ENCODE data around the gene CFTR. TPM values are rescaled to one million over a fixed set of nuclear protein-coding genes. Genes with fewer than 3 reads are reported as not detected.

The CFTR gene
- total and polyA plus RNA-seq, 9 of the 15 experiments (the other 6 are each of a cell fraction or from before 2014, with no cell fraction given), result 0.20 TPM; not detected in 8

- FAIRE-seq (no peak), DNase-seq (ENCODE audit: extremely low read depth in 1 of 4, low spot score in 3 of 4) (no peak), ATAC-seq (no peak)
- no peak overlapping the region for H3K9ac ChIP-seq (ENCODE audit: insufficient read depth in 1 of 2, low read depth in 2 of 2, low read length in 2 of 2)
- no peak overlapping the region for H3K4me3 ChIP-seq
- no peaks in the 10 kb centered on the region for H3K9me1 ChIP-seq (ENCODE audit: control insufficient read depth, insufficient read depth, low read length)
- ChIA-PET POLR2A (interaction anchor here (0.7 kb wide), 1 partner anchor 677 kb away, joined by 3 read pairs; no protein-coding TSS in a partner anchor), CTCF (ENCODE audit: low intra/inter-chr PET ratio) (no interaction called here)
- TF ChIP-seq TEAD1 (CRISPR knock-in tag; IDR thresholded peaks at IDR 0.05) (no peak), SNAPC5 (CRISPR knock-in tag; IDR thresholded peaks at IDR 0.05) (no peak), ZNF57 (CRISPR knock-in tag; IDR thresholded peaks at IDR 0.05) (no peak), NR2C2 (CRISPR knock-in tag; IDR thresholded peaks at IDR 0.05) (no peak), NR2C2 (tag; IDR thresholded peaks at IDR 0.05) (no peak), PTTG1 (tag; IDR thresholded peaks at IDR 0.05; ENCODE audit: low read depth) (no peak), ESRRB (CRISPR knock-in tag; IDR thresholded peaks at IDR 0.05; ENCODE audit: borderline replicate concordance) (no peak), NFXL1 (CRISPR knock-in tag; IDR thresholded peaks at IDR 0.05) (no peak), SREBF2 (CRISPR knock-in tag; IDR thresholded peaks at IDR 0.05) (no peak), MIER1 (IDR thresholded peaks at IDR 0.05; ENCODE audit: low read depth) (no peak), ZNF695 (CRISPR knock-in tag; IDR thresholded peaks at IDR 0.05) (no peak), ETV5 (CRISPR knock-in tag; IDR thresholded peaks at IDR 0.05; ENCODE audit: low read depth) (no peak), POLR2A (conservative IDR thresholded peaks at IDR 0.05) (no peak), NR2F6 (CRISPR knock-in tag; IDR thresholded peaks at IDR 0.05) (no peak), HNRNPH1 (optimal IDR thresholded peaks at IDR 0.05; ENCODE audit: low read depth, low read length) (no peak), RBM14 (IDR thresholded peaks at IDR 0.05; ENCODE audit: borderline replicate concordance, insufficient read depth, low read depth, low read length) (no peak), YBX1 (IDR thresholded peaks at IDR 0.05) (no peak)
- H2AFZ ChIP-seq (ENCODE audit: low read depth, low read length), result no peak overlapping the region
- WGBS (ENCODE audit: insufficient coverage, low coverage, missing lambda C conversion rate), result 14% methylated on average over 4 of the region's 5 CpGs
- no peaks in the 10 kb centered on the region for H3K79me2 ChIP-seq (ENCODE audit: control insufficient read depth, insufficient read depth, low read length)
- no peak overlapping the region for H3K27ac ChIP-seq (ENCODE audit: extremely low read depth, low read depth, low read length)
- BruUV-seq (replicated peaks), result no TSS peak
- no peaks in the 10 kb centered on the region; a peak in 1 of 5 replicates for H3K4me1 ChIP-seq (replicated peaks in 1 of 2; ENCODE audit: control insufficient read depth in 2 of 2, insufficient read depth in 2 of 2, low read length in 2 of 2)
- H3K9me3 ChIP-seq (replicated peaks; ENCODE audit: control insufficient read depth, insufficient read depth, low read depth, low read length), result no peaks in the 10 kb centered on the region
- H3K36me3 ChIP-seq (ENCODE audit: control insufficient read depth, insufficient read depth, low read length), result no peaks in the 10 kb centered on the region
- peaks cover 0 to 3% of the 10 kb centered on the region in 2 experiments; a peak in 2 of 5 replicates for H3K27me3 ChIP-seq (ENCODE audit: control insufficient read depth in 2 of 2, insufficient read depth in 2 of 2, low read length in 2 of 2)
- no peaks in the 10 kb centered on the region for H4K20me1 ChIP-seq (replicated peaks; ENCODE audit: control insufficient read depth, insufficient read depth, low read length)
- in situ Hi-C loops (cut with MboI) (no loop called here), intact Hi-C loops (cut with micrococcal nuclease) (loop anchor here (5.0 to 10.0 kb wide), 2 partner anchors 260 to 312 kb away; no protein-coding TSS in a partner anchor)
- no peak overlapping the region for H3K4me2 ChIP-seq (ENCODE audit: insufficient read depth, low read length)
Measured at GRCh38 chr7:117716707-117717299, 237.0 kb downstream of the CFTR start.
